Trophoblast cell (in vitro differentiated cells and primary cell): ENCODE measurements around the gene LRRIQ1.

Source experiments
- DNase-seq, 2 donors: peaks; one replicate each; pipeline ENCODE4 v3.0.0-alpha.2; 2016
- H2AFZ ChIP-seq: 2 replicates; pipeline ENCODE4 v1.6.1; 2013; ENCODE audit warnings: low read length, moderate library complexity, mild to moderate bottlenecking; ENCODE audit not compliant: insufficient read depth, poor library complexity
- H2AK5ac ChIP-seq: 2 replicates; pipeline ENCODE4 v1.6.1; 2013; ENCODE audit warnings: mild to moderate bottlenecking, low read length
- H2BK120ac ChIP-seq: 2 replicates; pipeline ENCODE4 v1.6.1; 2013; ENCODE audit warnings: low read length, mild to moderate bottlenecking, moderate library complexity; ENCODE audit not compliant: insufficient read depth, poor library complexity
- H2BK12ac ChIP-seq: 2 replicates; pipeline ENCODE4 v1.6.1; 2013; ENCODE audit warnings: mild to moderate bottlenecking, low read length, moderate library complexity
- H2BK5ac ChIP-seq: 2 replicates; pipeline ENCODE4 v1.6.1; 2013; ENCODE audit warnings: low read length, low read depth, moderate library complexity, mild to moderate bottlenecking; ENCODE audit not compliant: poor library complexity
- H3K14ac ChIP-seq: 2 replicates; pipeline ENCODE4 v1.6.1; 2013; ENCODE audit warnings: mild to moderate bottlenecking, low read length
- H3K18ac ChIP-seq: 2 replicates; pipeline ENCODE4 v1.6.1; 2013; ENCODE audit warnings: mild to moderate bottlenecking, low read length
- H3K23ac ChIP-seq: 2 replicates; pipeline ENCODE4 v1.6.1; 2013; ENCODE audit warnings: low read length
- H3K27ac ChIP-seq: 2 replicates; pipeline ENCODE4 v1.5.1; 2013; ENCODE audit warnings: low read depth, mild to moderate bottlenecking, inconsistent platforms, low read length, moderate library complexity
- H3K27me3 ChIP-seq: 2 replicates; pipeline ENCODE4 v1.6.1; 2013; ENCODE audit warnings: inconsistent platforms, mild to moderate bottlenecking, low read length, moderate library complexity; ENCODE audit not compliant: insufficient read depth
- H3K36me3 ChIP-seq, 2 experiments: 1 replicate in 1 of 2; 2 replicates in 1 of 2; pipeline ENCODE4 v1.6.1; 2013; ENCODE audit warnings: low read length in 2 of 2, mild to moderate bottlenecking in 2 of 2, moderate library complexity in 1 of 2; ENCODE audit not compliant: insufficient read depth in 2 of 2, control insufficient read depth in 1 of 2
- H3K4ac ChIP-seq: 2 replicates; pipeline ENCODE4 v1.6.1; 2013; ENCODE audit warnings: low read depth, mild to moderate bottlenecking, low read length, moderate library complexity
- H3K4me1 ChIP-seq, 2 experiments: 1 replicate in 1 of 2; 2 replicates in 1 of 2; pipeline ENCODE4 v1.6.1; 2013; ENCODE audit warnings: low read length in 2 of 2, mild to moderate bottlenecking in 2 of 2, moderate library complexity in 1 of 2; ENCODE audit not compliant: insufficient read depth in 2 of 2, control insufficient read depth in 1 of 2
- H3K4me2 ChIP-seq: 2 replicates; pipeline ENCODE4 v1.6.1; 2013; ENCODE audit warnings: inconsistent platforms, mild to moderate bottlenecking, low read length, moderate library complexity
- H3K4me3 ChIP-seq: 2 replicates; pipeline ENCODE4 v1.5.1; 2013; ENCODE audit warnings: mild to moderate bottlenecking, low read depth, low read length, inconsistent platforms
- H3K79me1 ChIP-seq: one replicate; pipeline ENCODE4 v1.6.1; 2013; ENCODE audit warnings: low read length
- H3K79me2 ChIP-seq: 2 replicates; pipeline ENCODE4 v1.6.1; 2013; ENCODE audit warnings: low read length, mild to moderate bottlenecking; ENCODE audit not compliant: control insufficient read depth, insufficient read depth, poor library complexity
- H3K9ac ChIP-seq: 2 replicates; pipeline ENCODE4 v1.6.1; 2013; ENCODE audit warnings: mild to moderate bottlenecking, low read length
- H3K9me3 ChIP-seq: 2 replicates; pipeline ENCODE4 v1.6.1; 2013; ENCODE audit warnings: low read depth, mild to moderate bottlenecking, control low read depth, inconsistent platforms, low read length; ENCODE audit not compliant: insufficient read depth
- H4K12ac ChIP-seq: 2 replicates; pipeline ENCODE4 v1.6.1; 2013; ENCODE audit warnings: low read depth, mild to moderate bottlenecking, low read length, moderate library complexity
- H4K8ac ChIP-seq: 2 replicates; pipeline ENCODE4 v1.6.1; 2013; ENCODE audit warnings: low read depth, mild to moderate bottlenecking, low read length, moderate library complexity
- H4K91ac ChIP-seq: one replicate; pipeline ENCODE4 v1.6.1; 2013; ENCODE audit warnings: low read depth, mild to moderate bottlenecking, low read length, moderate library complexity
- WGBS: extraction: QIAGEN DNeasy Blood & Tissue Kit; methylation state at CpG from one replicate; pipeline ENCODE4 v1.1.7; 2013; ENCODE audit warnings: missing lambda C conversion rate; ENCODE audit not compliant: insufficient read length, insufficient coverage; ENCODE audit errors: extremely low coverage; 5-methylcytosine and 5-hydroxymethylcytosine counted together

LRRIQ1 gene

DNA sequence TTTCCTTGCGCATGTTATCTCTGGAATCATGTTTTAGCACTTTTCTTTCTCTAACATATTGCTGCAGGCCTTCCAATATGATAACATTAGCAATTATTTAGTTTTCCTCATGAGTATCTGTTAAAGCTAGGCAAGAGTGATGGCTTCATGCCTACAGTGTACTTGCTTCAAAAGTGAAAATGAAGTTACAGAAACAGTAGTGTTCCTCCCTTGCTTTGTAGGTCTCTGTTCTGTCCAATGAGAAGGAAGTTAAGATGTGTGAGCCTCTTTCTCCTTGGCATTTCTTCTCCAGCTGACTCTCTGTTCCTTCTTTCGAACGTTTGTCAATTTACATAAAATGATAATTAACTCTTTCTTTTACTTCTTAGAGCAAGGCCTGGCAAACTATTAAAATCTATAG is 22.2 kb downstream of the LRRIQ1 start:
- Histone ChIP-seq H3K79me2 (no peaks in the 10 kb centered on the region), H3K4me1 (no peaks in the 10 kb centered on the region), H3K4ac (no peak overlapping the region), H3K36me3 (no peaks in the 10 kb centered on the region), H2BK5ac (no peak overlapping the region), H3K79me1 (no peaks in the 10 kb centered on the region), H3K9ac (no peak overlapping the region), H4K91ac (no peak overlapping the region), H3K27me3 (no peaks in the 10 kb centered on the region), H2BK12ac (no peak overlapping the region), H3K4me3 (no peak overlapping the region), H3K27ac (no peak overlapping the region), H2AFZ (no peak overlapping the region), H3K18ac (no peak overlapping the region), H3K4me2 (no peak overlapping the region), H2AK5ac (no peak overlapping the region), H2BK120ac (no peak overlapping the region), H3K23ac (no peak overlapping the region), H3K9me3 (no peaks in the 10 kb centered on the region), H3K14ac (no peak overlapping the region), H4K8ac (no peak overlapping the region), H4K12ac (no peak overlapping the region)
- DNase-seq = no peak
- WGBS = no CpG with 5 or more reads among the region's 3 CpGs

DNA sequence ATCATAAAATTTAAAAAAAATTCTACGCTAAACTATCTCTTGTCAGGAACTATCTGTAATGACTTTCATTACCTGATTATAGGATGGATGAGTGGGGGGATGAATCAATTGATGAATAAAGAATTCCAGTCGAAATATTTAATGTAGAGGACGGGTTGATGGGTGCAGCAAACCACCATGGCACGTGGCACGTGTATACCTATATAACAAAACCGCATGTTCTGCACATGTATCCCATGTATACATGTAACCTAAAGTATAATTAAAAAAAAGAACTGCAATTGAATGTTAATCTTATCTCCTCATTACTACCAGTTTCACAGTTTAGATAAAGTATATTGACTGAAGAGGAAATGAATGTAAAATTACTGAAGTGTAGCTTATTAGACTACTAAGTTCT is 23.4 kb downstream of the LRRIQ1 start:
- no peaks in the 10 kb centered on the region for H3K79me1 ChIP-seq
- no peaks in the 10 kb centered on the region for H3K4me1 ChIP-seq
- no peaks in the 10 kb centered on the region for H3K27me3 ChIP-seq
- H3K4ac ChIP-seq = no peak overlapping the region
- no peak overlapping the region for H2BK12ac ChIP-seq
- H3K4me3 ChIP-seq = no peak overlapping the region
- H2AK5ac ChIP-seq = no peak overlapping the region
- no peaks in the 10 kb centered on the region for H3K9me3 ChIP-seq
- no peak overlapping the region for H4K8ac ChIP-seq
- H2AFZ ChIP-seq = no peak overlapping the region
- WGBS = no CpG with 5 or more reads among the region's 6 CpGs
- H4K91ac ChIP-seq = no peak overlapping the region
- no peak overlapping the region for H2BK5ac ChIP-seq
- H3K18ac ChIP-seq = no peak overlapping the region
- no peak for DNase-seq
- no peak overlapping the region for H2BK120ac ChIP-seq
- no peaks in the 10 kb centered on the region for H3K36me3 ChIP-seq
- H3K14ac ChIP-seq = no peak overlapping the region
- H3K23ac ChIP-seq = no peak overlapping the region
- no peak overlapping the region for H3K4me2 ChIP-seq
- no peak overlapping the region for H3K9ac ChIP-seq
- no peak overlapping the region for H4K12ac ChIP-seq
- no peaks in the 10 kb centered on the region for H3K79me2 ChIP-seq
- H3K27ac ChIP-seq = no peak overlapping the region

DNA sequence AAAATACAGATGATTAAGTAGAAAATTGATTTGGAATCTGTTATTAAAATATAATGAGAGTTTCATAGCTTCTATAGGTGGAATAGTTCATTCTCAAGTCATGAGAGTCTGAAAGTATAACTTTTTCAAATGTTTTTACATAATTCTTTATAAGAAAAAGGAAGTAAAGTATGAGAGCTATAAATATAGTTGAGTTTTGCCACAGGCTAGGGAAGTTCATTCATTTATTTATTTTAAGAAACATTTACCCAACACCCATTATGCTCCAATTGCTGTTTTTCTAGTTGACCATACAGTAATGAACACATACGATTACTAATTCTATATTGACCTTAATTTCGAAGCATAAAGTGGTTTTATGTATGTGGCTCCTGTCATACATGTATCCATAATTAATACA is 24.8 kb downstream of the LRRIQ1 start:
- DNase-seq = no peak
- H3K9me3 ChIP-seq = no peaks in the 10 kb centered on the region

DNA sequence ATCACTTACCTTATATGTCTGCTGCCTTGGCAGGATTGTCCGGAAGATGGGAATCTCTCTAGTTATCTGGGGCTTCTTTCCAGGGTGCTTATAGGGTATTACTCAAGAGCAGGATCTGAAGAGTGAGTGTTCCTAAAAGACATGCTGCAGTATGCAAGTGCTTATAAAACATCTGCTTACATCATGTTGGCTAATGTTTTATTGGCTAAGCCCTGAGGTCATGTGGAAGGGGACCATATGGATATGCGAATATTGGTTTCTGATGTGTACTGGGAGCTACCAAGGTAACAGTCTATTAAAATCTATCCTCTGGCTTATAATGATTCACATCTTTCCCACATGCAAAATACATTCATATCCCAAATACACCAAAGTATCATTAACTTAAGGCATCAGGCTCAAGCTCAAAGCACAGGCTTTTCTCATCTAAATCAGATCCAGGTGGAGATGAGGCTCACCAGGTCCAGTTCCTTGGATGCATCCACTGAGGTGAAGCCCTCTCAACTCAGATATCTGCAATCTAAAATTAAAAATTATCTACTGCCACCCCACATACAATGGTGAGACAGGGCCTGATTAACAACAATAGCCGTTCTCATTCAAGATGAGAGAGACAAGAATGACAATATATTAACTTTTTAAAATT is 29.8 kb downstream of the LRRIQ1 start:
- no peaks in the 10 kb centered on the region for H3K4me1 ChIP-seq

More for the DNA sequence above, 24.8 kb downstream of the LRRIQ1 start:
- Histone ChIP-seq H3K27me3 (no peaks in the 10 kb centered on the region), H3K79me2 (no peaks in the 10 kb centered on the region), H2BK120ac (no peak overlapping the region), H3K4me3 (no peak overlapping the region), H2BK5ac (no peak overlapping the region), H3K4me1 (no peaks in the 10 kb centered on the region), H3K79me1 (no peaks in the 10 kb centered on the region), H3K9ac (no peak overlapping the region), H3K18ac (no peak overlapping the region), H4K12ac (no peak overlapping the region), H3K4ac (no peak overlapping the region), H3K36me3 (no peaks in the 10 kb centered on the region), H3K14ac (no peak overlapping the region), H2AK5ac (no peak overlapping the region), H3K27ac (no peak overlapping the region), H3K4me2 (no peak overlapping the region), H4K91ac (no peak overlapping the region), H3K23ac (no peak overlapping the region), H2BK12ac (no peak overlapping the region), H4K8ac (no peak overlapping the region), H2AFZ (no peak overlapping the region)
- WGBS = no CpG with 5 or more reads among the region's 2 CpGs

More for the DNA sequence above, 29.8 kb downstream of the LRRIQ1 start:
- H3K27me3 ChIP-seq = no peaks in the 10 kb centered on the region
- H3K4me2 ChIP-seq = no peak overlapping the region
- DNase-seq = no peak
- H3K4me3 ChIP-seq = no peak overlapping the region
- no CpG with 5 or more reads among the region's 3 CpGs for WGBS
- no peaks in the 10 kb centered on the region for H3K9me3 ChIP-seq
- no peaks in the 10 kb centered on the region for H3K79me1 ChIP-seq
- H2BK5ac ChIP-seq = no peak overlapping the region
- H3K79me2 ChIP-seq = no peaks in the 10 kb centered on the region
- H3K23ac ChIP-seq = no peak overlapping the region
- H2AK5ac ChIP-seq = no peak overlapping the region
- no peak overlapping the region for H3K14ac ChIP-seq
- no peak overlapping the region for H3K9ac ChIP-seq
- H4K12ac ChIP-seq = no peak overlapping the region
- H2BK12ac ChIP-seq = no peak overlapping the region
- no peak overlapping the region for H4K8ac ChIP-seq
- no peak overlapping the region for H2AFZ ChIP-seq
- H4K91ac ChIP-seq = no peak overlapping the region
- H3K18ac ChIP-seq = no peak overlapping the region
- H3K4ac ChIP-seq = no peak overlapping the region
- no peaks in the 10 kb centered on the region for H3K36me3 ChIP-seq
- H3K27ac ChIP-seq = no peak overlapping the region
- no peak overlapping the region for H2BK120ac ChIP-seq
